NB4 (cell line): ENCODE measurements around the gene NIF3L1.

ENCODE experiments used
- DNase-seq: peaks from one replicate; pipeline ENCODE4 v3.0.0; 2010; ENCODE audit warnings: low read depth
- H3K4me3 ChIP-seq: one replicate; pipeline ENCODE4 v1.5.1; 2011; ENCODE audit warnings: mild to moderate bottlenecking, low read depth, low read length, moderate library complexity
- MYC ChIP-seq: IDR thresholded peaks from 2 replicates; pipeline ENCODE4 v1.6.1; 2011; ENCODE audit warnings: low read depth, low read length
- POLR2A ChIP-seq: IDR thresholded peaks from 2 replicates; pipeline ENCODE4 v1.6.1; 2011; ENCODE audit warnings: mild to moderate bottlenecking; ENCODE audit not compliant: insufficient read length; ENCODE audit errors: extremely low read depth
- TF ChIP-seq, protein P1 (sequence below): IDR thresholded peaks from one replicate; pipeline ENCODE4 v1.5.1; 2012; ENCODE audit warnings: low read depth, low read length
- TF ChIP-seq, protein P2 (sequence below): IDR thresholded peaks from 2 replicates; pipeline ENCODE4 v1.6.1; 2011; ENCODE audit warnings: low read depth, low read length

The NIF3L1 gene, protein sequence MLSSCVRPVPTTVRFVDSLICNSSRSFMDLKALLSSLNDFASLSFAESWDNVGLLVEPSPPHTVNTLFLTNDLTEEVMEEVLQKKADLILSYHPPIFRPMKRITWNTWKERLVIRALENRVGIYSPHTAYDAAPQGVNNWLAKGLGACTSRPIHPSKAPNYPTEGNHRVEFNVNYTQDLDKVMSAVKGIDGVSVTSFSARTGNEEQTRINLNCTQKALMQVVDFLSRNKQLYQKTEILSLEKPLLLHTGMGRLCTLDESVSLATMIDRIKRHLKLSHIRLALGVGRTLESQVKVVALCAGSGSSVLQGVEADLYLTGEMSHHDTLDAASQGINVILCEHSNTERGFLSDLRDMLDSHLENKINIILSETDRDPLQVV

DNA sequence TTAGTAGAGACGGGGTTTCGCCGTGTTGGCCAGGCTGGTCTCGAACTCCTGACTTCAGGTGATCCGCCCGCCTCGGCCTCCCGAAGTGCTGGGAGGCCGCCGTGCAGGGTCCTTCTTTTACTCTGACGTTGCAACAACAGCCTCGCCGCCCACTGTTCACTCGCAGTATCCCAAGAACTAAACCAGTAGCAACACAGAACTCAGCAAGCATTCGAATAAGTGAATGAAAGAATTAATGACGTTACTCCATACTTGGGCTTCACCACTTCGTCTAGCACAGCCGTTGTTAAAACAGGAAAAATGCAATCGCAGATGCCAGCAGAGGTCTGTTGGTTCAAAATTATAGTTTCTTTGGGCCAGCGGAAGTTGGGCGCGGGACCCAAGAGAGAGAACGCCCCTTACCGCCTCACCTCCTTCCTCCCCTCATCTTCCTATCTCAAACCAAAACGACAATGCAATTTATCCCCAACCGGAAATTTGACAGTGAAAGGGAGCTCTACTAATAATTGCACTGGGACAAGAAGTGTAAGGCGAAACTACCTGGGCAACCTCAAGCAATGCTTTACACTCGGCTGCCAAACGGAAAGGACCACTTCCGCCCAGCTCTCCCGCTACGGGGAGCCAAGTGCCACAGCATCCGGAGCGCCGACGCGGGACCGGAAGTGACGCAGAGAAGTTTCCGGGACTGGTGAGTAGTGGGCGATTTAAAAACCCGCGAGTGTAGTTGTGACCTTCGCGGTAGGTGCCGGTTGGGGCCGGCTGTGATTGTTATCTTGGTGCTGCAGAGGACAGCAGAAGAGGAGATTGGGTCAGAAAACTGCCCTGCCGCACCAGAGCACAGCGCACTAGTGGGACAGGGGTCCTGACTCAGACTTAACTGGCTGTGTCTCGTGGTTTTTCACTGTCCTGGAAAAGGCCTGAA, at the start of gene NIF3L1, which contains the start of gene PPIL3:
TSS of gene NIF3L1 (plus strand) at position 668 of the 922 bp plus-strand sequence. CDS start 2,573 bp downstream, outside the sequence.
TSS of gene PPIL3 (minus strand) at position 374 of the 922 bp plus-strand sequence. CDS start 1,462 bp downstream, outside the sequence.
- peak; percentile 100 for DNase-seq
- TF ChIP-seq, protein P1, sequence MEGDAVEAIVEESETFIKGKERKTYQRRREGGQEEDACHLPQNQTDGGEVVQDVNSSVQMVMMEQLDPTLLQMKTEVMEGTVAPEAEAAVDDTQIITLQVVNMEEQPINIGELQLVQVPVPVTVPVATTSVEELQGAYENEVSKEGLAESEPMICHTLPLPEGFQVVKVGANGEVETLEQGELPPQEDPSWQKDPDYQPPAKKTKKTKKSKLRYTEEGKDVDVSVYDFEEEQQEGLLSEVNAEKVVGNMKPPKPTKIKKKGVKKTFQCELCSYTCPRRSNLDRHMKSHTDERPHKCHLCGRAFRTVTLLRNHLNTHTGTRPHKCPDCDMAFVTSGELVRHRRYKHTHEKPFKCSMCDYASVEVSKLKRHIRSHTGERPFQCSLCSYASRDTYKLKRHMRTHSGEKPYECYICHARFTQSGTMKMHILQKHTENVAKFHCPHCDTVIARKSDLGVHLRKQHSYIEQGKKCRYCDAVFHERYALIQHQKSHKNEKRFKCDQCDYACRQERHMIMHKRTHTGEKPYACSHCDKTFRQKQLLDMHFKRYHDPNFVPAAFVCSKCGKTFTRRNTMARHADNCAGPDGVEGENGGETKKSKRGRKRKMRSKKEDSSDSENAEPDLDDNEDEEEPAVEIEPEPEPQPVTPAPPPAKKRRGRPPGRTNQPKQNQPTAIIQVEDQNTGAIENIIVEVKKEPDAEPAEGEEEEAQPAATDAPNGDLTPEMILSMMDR: peak; percentile 1
- TF ChIP-seq POLR2A (peak; percentile 52), MYC (no peak; the same call in none of the 2 replicates)
- TF ChIP-seq, protein P2, sequence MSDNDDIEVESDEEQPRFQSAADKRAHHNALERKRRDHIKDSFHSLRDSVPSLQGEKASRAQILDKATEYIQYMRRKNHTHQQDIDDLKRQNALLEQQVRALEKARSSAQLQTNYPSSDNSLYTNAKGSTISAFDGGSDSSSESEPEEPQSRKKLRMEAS: peak; percentile 61; the same call in 1 of the 2 replicates
- H3K4me3 ChIP-seq: peak within 1 kb of the TSS; percentile 90

DNA sequence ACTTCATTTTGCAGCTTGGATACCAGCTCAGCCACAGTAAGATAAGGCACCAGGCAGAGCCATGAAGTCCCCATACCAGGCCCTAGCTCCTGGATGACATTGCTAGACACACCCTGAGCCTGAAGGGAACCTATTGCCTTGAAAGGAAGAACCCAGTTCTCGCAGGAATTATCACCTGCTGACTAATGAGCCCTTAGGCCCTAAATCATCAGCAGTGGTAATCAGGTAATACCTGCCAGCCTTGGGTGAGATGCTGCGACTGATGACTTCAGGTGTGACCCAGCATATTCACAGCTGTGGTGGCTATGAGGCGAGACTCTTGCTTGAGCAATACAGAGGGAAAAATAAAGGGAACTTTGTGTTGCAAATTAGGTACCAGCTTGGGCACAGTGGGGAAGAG, 49.7 kb upstream of the NIF3L1 start:
- DNase-seq: no peak
- no peak overlapping the region for H3K4me3 ChIP-seq
- TF ChIP-seq, protein P2: no peak
- no peak for TF ChIP-seq MYC
- TF ChIP-seq POLR2A: no peak
- TF ChIP-seq, protein P1: no peak

DNA sequence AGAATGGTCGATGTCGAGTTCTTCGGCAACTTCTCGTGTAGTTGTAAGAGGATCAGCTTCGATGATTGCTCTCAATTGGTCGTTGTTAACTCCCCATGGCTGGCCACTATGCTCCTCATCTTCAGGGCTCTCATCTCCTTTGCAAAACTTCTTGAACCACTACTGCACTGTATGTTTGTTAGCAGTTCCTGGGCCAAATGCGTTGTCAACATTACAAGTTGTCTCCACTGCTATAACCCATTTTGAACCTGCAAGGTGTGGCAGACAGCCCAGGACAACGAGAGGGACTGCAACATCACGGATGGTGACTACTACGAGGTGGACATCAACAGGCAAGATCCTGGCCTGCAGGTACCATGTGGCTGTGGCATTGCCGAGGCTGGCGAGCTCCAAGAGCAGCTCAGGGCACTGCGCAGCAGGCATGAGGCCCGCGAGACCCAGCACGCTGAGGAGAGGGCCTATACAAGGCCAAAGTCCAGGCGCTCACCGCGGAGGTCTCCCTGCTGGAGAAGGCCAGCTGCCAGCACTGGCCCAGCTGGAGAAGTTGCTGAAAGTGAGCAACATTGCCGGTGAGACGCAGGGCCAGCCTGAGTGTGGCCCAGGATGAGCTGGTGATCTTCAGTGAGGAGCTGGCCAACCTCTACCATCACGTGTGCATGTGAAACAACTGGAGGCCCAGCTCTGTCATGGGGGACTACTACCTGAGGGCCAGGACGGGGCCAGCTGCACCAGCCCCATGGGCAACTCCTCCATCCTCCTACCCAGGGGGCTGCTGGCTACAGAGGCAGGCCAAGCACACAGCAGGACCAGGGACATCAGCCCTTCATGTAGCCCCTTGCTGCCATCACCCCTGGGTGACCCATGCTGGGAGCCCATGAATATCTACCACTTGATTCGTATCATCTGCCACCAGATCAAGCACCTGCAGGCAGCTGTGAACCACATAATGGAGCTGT, 44.9 kb upstream of the NIF3L1 start:
- TF ChIP-seq, protein P2: no peak
- TF ChIP-seq, protein P1: no peak
- TF ChIP-seq POLR2A: no peak
- TF ChIP-seq MYC: no peak
- no peak overlapping the region for H3K4me3 ChIP-seq

DNA sequence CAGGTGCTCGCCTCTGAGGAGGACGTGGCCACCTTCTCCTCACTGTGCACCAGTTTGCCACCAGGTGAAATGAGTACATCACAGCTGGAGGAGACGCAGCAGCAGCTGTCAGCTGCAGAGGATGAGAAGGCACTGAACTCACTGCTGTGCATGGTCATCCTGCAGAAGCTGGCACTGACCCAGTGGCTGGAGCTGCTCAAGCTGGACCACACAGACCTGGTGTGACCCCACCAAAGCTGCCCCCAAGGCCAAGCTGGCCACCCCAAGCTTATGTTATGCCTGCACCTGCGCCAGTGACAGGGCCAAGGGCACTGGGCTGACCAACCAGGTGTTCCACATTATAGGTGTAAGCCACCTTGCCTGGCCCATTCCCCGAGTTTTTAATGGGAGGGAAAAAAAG, 44.0 kb upstream of the NIF3L1 start:
- TF ChIP-seq POLR2A (no peak), MYC (no peak)
- TF ChIP-seq, protein P2: no peak
- TF ChIP-seq, protein P1: no peak
- no peak overlapping the region for H3K4me3 ChIP-seq
- DNase-seq: no peak

More for the DNA sequence above, 44.9 kb upstream of the NIF3L1 start:
- no peak for DNase-seq
